ENCODE results near the gene CMTM3.
"Not testable (repeated sequence)": the region's sequence is repeated elsewhere in the genome, so short reads cannot be mapped to it uniquely, and the experiment has no call there.

The CMTM3 gene

DNA sequence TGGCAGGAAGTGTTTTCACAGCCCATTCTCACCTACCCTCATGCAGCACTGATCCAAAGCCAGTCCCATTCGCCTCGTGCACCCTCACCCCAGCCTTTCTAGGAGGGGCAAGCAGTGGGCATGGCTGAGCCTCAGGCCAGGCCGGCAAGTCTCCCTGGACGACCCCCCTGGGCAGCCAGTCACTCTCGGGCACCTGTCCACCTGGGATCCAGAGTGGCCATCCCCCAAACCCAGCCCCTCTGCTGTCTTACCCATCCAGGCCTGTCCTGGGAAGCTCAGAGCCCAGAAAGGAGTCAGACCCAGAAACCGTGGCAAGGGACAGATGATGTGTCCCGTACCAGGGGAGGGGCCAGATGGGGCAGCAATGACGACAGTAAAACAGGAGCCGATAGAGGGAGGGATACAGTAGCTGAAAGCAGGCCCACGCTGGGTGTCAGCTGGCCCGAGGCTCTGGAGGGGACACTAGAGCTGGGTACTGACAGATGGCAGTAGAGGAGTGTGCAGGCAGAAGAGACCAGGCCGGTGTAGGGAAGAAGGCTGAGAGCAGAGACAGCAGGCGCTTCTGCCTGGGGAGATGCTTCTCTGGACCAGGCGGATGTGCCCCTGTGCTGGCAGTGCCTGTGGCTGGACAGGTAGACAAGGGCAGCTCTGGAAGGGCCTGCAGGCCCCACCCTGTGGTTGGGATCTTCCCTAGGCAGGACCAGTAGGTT lies 5.8 kb downstream of the CMTM3 start:
- DNase-seq = no peak

DNA sequence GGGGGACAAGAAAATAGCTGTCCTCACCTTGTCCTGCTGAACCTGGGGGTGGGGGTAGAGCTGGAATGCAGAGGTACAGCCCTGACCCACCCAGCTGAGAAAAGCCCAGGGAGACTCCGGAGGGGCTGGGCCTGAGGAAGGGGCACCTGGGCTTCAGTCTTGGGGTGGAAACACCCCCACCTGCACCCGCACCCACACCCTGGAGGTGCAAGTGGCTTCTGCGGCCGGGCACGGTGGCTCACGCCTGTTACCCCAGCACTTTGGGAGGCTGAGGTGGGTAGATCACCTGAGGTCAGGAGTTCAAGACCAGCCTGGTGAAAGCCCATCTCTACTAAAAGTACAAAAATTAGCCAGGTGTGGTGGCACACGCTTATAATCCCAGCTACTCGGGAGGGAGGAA lies 7.4 kb downstream of the CMTM3 start:
- DNase-seq = not testable (repeated sequence)

DNA sequence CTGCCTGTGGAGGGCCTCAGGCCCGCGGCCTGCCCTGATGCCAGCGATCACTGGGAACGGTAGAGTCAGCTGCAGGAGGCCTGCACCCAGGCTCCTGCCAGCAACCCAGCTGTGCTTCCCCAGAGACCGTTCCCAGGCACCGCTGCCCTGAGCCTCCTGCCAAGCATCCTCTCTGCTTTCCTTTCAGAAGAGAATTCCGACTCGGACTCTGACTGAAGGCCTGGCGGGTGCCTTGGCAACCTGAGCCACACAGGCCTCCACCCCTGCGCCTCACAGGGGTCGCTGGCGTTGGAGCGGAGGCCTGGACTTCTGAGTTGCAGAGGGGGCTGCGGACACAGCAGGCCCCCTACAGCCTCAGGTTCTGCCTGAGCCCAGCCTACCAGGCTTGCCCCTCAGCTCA lies 7.9 kb downstream of the CMTM3 start:
- no peak for DNase-seq

DNA sequence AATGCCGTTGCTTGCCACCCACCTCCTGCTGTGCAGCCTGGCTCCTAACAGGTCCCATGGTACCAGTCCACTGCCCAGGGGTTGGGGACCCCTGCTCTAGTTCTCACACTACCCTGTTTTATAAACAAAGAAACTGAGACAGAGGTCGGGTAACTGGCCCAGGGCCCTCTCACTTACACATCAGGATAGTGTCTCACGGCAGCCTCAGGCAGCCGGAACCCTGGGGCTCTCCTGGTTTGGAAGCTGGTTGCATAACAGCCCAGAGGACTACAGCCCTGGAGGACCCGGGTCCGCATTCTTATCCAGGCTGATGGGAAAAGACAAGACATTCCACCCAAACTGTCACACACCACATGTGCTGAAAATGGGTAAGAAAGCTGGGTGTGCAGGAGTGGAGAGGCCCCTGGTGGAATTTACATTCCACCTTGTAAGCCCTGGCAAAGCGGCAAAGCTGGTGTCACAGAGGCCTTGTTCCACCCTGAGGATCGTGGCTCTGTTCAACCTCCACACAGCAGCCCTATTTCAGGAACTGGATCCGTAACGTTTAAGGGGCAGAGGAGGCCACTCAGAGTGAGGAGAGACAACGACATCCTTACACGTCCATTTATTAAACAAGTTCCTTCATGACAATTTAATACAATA lies 9.8 kb downstream of the CMTM3 start:
- no peak for DNase-seq

DNA sequence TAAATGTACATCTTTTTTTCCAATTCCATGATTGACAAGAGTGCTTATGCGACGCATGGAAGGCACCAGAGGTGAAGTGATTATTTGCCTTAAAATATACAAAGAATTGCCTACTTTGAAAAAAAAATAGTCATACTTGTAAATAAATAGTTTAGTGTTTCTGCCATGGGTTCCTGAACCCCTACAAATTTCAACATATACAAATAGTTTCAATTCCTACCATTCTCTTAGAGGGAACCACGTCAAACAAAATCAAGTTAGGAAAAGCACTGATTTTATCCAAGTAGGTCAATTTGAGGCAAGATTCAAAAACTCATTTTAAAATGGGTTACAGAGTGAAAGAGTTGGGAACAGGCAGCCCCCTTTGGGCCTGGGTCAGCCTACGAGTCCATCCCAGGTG lies 11.7 kb downstream of the CMTM3 start:
- no peak for DNase-seq

DNA sequence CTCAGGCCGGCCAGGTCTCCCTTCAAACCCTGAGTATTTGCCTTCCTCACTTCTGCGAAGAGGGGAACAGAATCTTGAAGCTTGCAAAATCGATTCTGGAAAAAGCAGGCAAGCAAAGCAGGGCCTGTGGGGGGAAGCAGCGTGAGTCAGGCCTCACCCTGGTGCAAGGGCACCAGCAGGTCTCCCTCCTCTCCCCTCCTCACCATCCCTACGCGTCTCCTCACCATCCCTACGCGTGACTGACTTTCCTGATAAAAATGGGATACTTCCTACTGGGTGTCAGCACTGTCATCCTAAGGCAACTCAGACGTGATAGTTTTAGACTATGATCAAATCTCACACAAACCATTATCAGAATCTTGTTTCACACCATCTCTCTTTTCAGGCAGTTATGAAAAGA lies 12.1 kb downstream of the CMTM3 start:
- DNase-seq = no peak

DNA sequence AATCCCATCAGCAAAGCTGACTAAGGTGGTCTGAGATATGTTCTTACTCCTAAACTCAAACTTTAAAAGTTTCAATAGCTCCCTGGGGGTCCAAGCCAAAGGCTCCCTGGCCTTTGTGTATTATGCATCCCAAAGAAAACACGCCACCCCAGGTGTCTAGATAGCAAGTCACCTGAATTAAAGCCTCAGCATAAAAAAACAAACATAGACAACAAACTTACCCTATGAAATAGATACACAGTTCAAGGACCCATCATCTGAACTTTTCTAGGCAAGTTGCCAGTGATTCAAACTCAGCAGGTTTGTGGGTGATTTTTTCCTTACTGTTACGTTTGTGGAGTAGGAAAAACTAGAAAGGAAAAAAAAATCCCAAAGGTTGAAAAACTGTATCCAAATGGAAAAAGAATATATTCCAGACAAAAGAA lies 12.5 kb downstream of the CMTM3 start:
- no peak for DNase-seq

DNA sequence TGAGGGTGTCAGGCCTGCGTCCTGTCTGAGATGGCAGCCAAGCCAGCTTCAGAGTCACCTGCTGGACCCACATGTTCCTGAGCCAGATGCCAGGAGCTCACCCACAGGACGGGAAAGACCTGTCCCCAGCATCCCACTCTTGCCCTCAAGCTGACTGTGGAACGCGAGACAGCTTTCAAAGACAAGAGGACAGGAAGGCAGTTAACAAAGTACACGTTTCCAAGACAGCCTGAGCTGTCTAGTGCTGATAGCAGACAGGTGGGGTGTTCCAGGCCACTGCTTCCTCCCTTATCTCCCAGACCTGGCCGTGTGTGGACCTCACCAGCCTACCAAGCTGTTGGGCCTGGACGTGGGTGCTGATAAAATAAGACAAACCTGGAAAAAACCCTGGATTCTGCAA lies 13.2 kb downstream of the CMTM3 start:
- no peak for DNase-seq

DNA sequence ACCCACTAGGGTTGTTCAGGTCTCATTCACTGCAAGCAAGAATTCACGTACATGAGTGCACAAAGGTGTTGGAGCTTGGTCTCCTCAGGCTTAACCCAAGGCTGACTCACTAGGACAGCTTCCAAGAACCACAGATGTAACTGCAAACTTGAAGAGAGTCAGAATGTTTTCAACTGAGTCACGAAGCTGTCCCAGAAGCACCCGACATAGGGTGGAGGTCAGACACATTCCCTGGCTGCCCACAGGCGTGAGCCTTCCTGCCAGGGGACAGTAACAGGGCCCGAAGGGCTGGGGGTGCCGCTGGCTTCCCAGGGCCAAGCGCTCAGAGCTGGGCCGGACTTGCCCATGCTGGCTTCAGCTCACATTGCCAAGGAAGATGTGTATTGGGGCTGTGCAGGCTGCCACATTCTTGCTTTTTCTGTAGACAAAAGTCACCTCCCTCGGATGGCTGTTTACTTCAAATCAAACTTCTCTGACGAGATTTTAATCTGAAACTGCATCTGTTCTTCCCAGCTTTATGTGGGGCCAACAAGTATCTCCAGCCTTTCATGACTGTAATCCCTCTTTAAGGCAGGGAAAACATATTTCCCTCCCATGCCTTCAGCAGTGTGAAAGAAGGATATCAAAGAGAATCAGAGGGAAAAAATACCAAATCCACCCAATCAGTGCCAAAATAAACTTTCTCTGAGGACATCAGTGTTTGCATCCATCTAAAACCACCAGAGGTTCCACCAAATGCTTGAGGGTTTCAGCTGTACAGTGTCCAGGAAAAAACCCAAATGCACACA lies 14.3 kb downstream of the CMTM3 start:
- DNase-seq = no peak

DNA sequence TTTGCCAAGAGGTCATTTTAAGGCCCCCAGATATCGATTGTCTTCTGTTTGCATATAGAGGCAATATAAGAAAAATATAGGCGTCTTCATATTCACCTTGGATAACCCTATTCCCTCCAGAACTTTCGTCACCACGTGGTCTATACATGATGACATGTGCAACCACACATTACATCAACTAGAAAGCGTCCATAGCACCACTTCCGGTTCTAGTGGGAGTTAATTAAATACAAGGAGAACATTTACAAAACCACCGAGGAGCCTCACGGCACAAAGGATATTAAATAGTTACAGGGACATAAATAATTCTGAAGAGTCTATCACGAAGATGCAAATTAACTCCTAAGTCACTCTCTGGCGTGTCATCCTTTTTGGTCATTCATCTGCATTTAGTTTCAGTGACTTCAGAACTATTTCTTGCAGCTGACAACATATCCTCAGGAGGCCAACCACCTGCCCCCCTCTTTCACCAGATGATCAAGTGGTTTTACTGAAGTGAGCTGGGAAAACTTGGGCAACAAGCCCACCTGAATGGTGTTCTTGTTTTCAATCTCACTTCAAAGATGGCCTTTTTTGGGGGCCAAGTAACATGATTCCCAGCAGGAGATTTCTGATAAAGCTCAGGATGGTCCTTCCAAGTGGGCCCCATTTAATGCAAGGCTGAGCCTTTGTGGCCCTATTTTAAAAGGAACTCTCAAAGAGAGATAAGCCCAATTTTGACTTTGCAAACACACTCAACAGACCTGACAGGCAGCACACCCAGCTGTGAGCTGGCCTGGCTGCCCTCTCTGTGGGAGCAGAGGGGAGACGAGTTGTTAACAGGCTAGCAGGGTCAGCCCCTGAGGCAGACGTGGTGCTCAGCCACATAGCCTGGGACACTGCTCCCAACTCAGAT lies 15.3 kb downstream of the CMTM3 start:
- no peak for DNase-seq

DNA sequence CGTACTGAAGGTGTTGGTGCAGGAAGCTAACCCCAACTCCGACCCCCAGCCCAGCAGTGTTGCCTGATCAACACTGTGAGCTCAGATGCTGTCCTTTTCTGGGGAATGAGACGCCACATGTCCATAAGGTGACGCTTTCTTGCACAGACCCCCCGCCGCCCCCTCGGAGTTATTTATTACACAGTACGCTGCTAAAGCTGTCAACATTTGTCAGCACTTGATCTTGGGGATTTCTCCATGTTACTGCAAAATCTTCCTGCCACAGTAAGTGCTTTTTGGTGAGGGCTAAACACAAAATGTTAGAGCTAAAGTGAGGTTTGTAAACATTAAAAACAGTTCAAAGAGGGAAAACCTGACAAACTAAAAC lies 15.9 kb downstream of the CMTM3 start:
- no peak for DNase-seq

DNA sequence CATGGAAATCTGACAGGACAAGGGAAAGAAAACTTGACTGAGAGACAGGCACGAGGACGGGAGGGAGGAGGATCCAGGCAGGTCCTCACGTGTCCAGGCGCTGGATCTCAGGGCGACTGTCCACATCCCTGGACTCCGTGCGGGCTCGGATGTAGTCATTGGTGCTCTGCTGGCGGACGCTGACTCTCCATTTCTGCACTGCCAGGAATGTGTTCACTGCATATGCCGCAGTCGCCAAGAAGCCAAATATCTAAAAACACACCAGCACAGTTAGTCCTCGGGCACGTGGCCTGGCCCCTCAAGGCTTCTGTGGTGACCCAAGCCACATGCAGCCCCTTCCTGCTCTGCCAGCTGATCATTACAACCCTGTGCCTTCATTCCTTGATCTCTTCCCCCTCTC lies 17.5 kb downstream of the CMTM3 start:
- DNase-seq = no peak

DNA sequence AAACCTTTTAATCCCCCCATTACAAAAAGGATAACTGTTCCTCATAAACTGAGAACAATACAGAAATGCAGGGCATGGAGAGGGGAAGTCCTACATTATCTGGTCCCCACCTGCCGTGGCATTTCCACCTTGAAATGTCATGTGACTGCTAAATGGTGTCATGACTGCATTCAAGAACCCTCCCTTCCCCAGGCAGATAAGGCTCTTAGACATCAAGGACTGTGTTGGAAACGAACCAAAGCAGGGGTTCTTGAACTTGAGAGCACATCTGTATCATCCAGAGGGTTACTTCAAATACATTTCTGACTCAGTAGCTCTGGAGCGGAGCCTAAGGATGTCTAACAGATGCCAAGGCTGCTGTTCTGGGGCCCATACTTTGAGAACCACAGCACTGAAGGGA lies 18.4 kb downstream of the CMTM3 start:
- DNase-seq = no peak

DNA sequence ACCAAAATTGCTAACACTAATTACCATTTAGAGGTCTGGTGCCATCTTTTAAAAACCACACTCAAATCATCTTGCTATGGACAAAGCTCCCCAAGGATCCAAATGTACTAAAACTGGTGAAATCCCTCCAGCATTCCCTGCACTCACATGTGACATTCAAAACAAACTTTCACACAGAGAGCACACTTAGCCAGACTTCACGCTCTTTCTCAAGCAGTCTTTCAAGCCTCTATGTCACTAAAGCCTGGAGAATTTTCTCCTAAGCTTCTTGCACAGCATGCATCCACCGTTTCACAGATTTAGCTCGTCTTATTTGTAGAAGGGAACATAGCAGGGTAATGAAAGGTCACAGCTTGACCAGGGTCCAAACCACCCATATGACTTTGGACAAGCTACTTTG lies 19.3 kb downstream of the CMTM3 start:
- no peak for DNase-seq

DNA sequence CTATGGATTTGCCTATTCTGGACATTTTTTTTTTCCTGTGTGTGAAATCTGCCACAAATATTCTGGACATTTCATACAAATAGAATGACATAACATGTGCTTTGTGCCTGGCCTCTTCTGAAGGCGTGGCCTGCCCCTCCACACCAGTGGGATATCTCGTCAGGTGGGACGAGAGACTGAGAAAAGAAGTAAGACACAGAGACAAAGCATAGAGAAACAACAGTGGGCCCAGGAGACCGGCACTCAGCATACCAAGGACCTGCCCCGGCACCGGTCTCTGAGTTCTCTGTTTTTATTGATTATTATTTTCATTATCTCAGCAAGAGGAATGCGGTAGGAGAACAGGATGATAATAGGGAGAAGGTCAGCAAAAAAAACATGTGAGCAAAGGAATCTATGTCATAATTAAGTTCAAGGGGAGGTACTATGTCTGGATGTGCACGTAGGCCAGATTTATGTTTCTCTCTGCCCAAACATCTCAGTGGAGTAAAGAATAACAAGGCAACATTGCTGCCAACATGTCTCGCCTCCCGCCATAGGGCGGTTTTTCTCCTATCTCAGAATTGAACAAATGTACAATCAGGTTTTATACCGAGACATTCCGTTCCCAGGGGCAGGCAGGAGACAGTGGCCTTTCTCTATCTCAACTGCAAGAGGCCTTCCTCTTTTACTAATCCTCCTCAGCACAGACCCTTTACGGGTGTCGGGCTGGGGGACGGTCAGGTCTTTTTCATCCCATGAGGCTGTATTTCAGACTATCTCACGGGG lies 23.3 kb downstream of the CMTM3 start:
- not testable (repeated sequence) for DNase-seq

DNA sequence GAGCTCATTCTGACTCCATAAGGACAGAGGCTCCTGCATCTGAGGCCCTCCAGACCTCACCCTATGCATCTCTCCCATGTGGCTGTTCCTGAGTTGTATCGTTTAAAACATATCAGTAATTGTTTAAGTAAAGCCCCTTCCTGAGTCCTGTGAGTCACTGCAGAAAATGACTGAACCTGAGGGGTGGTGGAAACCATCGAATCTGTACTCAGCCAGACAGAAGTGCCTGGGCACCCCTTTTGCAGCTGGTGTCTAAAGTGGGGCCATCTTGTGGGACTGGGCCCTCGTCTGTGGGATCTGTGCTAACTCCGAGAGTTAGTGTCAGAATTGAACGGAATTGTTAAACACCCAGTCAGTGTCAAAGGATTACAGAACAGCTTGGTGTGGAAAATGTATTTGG lies 25.4 kb downstream of the CMTM3 start:
- no peak for DNase-seq

DNA sequence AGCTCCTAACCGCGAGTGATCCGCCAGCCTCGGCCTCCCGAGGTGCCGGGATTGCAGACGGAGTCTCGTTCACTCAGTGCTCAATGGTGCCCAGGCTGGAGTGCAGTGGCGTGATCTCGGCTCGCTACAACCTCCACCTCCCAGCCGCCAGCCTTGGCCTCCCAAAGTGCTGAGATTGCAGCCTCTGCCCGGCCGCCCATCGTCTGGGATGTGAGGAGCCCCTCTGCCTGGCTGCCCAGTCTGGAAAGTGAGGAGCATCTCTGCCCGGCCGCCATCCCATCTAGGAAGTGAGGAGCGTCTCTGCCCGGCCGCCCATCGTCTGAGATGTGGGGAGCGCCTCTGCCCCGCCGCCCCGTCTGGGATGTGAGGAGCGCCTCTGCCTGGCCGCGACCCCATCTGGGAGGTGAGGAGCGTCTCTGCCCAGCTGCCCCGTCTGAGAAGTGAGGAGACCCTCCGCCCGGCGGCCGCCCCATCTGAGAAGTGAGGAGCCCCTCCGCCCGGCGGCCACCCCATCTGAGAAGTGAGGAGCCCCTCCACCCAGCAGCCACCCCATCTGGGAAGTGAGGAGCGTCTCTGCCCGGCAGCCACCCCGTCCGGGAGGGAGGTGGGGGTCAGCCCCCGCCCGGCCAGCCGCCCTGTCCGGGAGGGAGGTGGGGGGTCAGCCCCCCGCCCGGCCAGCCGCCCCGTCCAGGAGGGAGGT lies 26.2 kb downstream of the CMTM3 start:
- DNase-seq = not testable (repeated sequence)

DNA sequence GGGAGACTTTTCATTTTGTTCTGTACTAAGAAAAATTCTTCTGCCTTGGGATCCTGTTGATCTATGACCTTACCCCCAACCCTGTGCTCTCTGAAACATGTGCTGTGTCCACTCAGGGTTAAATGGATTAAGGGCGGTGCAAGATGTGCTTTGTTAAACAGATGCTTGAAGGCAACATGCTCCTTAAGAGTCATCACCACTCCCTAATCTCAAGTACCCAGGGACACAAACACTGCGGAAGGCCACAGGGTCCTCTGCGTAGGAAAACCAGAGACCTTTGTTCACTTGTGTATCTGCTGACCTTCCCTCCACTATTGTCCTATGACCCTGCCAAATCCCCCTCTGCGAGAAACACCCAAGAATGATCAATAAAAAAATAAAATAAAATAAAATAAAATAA lies 27.1 kb downstream of the CMTM3 start:
- not testable (repeated sequence) for DNase-seq

DNA sequence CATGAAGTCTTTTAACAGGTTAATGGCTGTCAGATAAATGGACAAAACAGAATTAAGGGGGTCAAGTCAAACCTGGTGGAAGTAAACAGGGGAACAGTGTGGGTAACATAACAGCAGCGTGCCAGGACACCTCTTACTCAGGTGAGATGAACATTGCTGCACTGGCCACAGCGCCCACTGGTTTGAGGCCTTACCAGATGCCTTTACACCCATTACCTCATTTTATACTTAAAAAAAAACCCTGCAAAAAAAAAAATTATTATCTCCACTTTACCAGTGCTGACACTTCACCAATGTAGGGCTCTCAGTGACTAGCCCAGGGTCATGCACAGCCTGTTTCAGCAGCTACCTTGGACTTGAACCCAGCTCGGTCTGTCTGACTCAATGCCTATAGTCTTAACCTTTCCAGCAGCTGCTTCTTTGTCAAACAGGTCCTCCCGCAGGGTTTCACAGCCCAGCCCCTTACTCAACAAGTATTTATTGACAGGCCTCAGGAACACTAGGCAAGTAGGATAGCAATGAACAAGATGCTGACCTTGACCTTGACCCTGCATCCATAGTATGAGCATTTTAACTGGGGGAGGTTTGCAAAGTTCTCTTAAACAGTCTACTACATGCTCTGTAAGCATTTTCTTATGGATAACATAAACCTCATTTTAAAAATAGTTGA lies 30.2 kb downstream of the CMTM3 start:
- DNase-seq = no peak

DNA sequence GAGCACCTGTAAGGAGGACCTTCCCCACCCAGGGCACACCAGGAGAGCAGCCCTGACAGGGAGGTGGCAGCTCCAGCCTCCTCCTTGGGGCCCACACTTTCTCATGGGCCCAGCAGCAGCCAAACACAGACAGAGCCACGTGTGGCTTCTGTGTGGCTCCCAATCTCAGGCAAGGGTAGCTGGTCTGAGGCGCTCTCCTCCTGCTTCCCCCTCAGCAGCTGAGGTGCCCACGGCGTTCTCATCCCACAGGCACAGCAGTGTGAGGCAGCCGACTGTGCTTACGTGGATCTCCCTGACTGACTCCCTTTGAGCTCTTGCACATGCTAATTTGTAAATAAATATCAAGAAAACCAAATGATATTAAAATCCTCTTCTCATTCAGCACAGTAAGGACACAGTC lies 30.9 kb downstream of the CMTM3 start:
- no peak for DNase-seq

DNA sequence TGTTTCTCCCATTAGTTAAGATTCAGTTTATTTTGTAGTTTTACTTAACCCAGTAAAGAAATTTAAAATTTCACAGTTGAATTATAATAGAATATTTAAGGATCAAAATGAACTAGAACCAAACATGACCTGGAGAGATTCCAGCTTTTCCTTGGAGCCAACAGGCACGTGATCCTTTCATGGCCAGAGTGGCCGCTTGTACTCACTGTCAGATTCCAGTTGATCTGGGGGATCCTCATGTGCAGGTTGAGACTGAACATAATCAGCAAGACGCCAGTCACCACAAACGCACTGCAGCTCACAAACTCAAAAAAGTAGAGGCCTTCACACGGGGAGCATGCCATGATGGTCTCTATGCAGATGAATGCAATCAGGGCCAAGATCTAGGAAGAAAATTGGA lies 31.7 kb downstream of the CMTM3 start:
- no peak for DNase-seq

Data from activated CD4-positive, alpha-beta T cell treated with anti-CD3 and anti-CD28 coated beads for 1 hour (primary cell).